Measurements from ENCODE around the gene SMG6.

Gene SMG6

GRCh38 chr17:2087597-2088211 is 215.9 kb downstream of the SMG6 start:
- Histone ChIP-seq H3K27ac (peak overlapping the region; percentile 81), H3K4me1 (ENCODE audit: control insufficient read depth in 1 of 2, insufficient read depth in 1 of 2, low read depth in 1 of 2, low read length in 1 of 2) (peaks cover 87 to 89% of the 10 kb centered on the region in 2 experiments), H3K27me3 (no peaks in the 10 kb centered on the region), H3K36me3 (no peaks in the 10 kb centered on the region), H3K4me3 (ENCODE audit: low read depth in 1 of 2, low read length in 1 of 2) (peak overlapping the region in 1 of 2 experiments; percentile 19), H3K9me3 (no peaks in the 10 kb centered on the region)
- no peak for TF ChIP-seq CTCF (IDR thresholded peaks at IDR 0.05)

- peaks cover 90 to 94% of the 10 kb centered on the region in 2 experiments for H3K4me1 ChIP-seq (ENCODE audit: control insufficient read depth in 1 of 2, insufficient read depth in 1 of 2, low read depth in 1 of 2, low read length in 1 of 2)
- no peaks in the 10 kb centered on the region for H3K9me3 ChIP-seq
- peak overlapping the region; percentile 81 for H3K27ac ChIP-seq
- peaks cover 5% of the 10 kb centered on the region for H3K36me3 ChIP-seq
- TF ChIP-seq CTCF (IDR thresholded peaks at IDR 0.05), result no peak
- no peak overlapping the region for H3K4me3 ChIP-seq (ENCODE audit: low read depth in 1 of 2, low read length in 1 of 2)
- no peaks in the 10 kb centered on the region for H3K27me3 ChIP-seq
These were observed 217.3 kb downstream of the SMG6 start for GRCh38 chr17:2086306-2086705.

GRCh38 chr17:2085648-2085949 is 218.0 kb downstream of the SMG6 start:
- Histone ChIP-seq H3K9me3 (no peaks in the 10 kb centered on the region), H3K36me3 (peaks cover 12% of the 10 kb centered on the region), H3K27ac (no peak overlapping the region), H3K4me1 (ENCODE audit: control insufficient read depth in 1 of 2, insufficient read depth in 1 of 2, low read depth in 1 of 2, low read length in 1 of 2) (peaks cover 84 to 87% of the 10 kb centered on the region in 2 experiments), H3K27me3 (no peaks in the 10 kb centered on the region), H3K4me3 (ENCODE audit: low read depth in 1 of 2, low read length in 1 of 2) (no peak overlapping the region)
- no peak for TF ChIP-seq CTCF (IDR thresholded peaks at IDR 0.05)

- H3K4me1 ChIP-seq (ENCODE audit: control insufficient read depth in 1 of 2, insufficient read depth in 1 of 2, low read depth in 1 of 2, low read length in 1 of 2), result peaks cover 78 to 81% of the 10 kb centered on the region in 2 experiments
- TF ChIP-seq CTCF (IDR thresholded peaks at IDR 0.05), result no peak
- no peak overlapping the region for H3K4me3 ChIP-seq (ENCODE audit: low read depth in 1 of 2, low read length in 1 of 2)
These were observed 218.6 kb downstream of the SMG6 start for GRCh38 chr17:2084766-2085647.

GRCh38 chr17:2084036-2084765 is 219.4 kb downstream of the SMG6 start:
- peaks cover 15% of the 10 kb centered on the region for H3K36me3 ChIP-seq
- no peaks in the 10 kb centered on the region for H3K9me3 ChIP-seq
- H3K27me3 ChIP-seq, result no peaks in the 10 kb centered on the region
- peaks cover 70 to 73% of the 10 kb centered on the region in 2 experiments for H3K4me1 ChIP-seq (ENCODE audit: control insufficient read depth in 1 of 2, insufficient read depth in 1 of 2, low read depth in 1 of 2, low read length in 1 of 2)
- H3K4me3 ChIP-seq (ENCODE audit: low read depth in 1 of 2, low read length in 1 of 2), result peak overlapping the region in 1 of 2 experiments; percentile 13
- peak overlapping the region; percentile 79 for H3K27ac ChIP-seq
- no peak for TF ChIP-seq CTCF (IDR thresholded peaks at IDR 0.05)

More at GRCh38 chr17:2084766-2085647, 218.6 kb downstream of the SMG6 start:
- H3K27me3 ChIP-seq, result no peaks in the 10 kb centered on the region
- H3K27ac ChIP-seq, result peak overlapping the region; percentile 79
- peaks cover 13% of the 10 kb centered on the region for H3K36me3 ChIP-seq
- H3K9me3 ChIP-seq, result no peaks in the 10 kb centered on the region

Data from neutrophil (primary cell).